Tibial artery (tissue), 4 donors: Measurements from ENCODE around the gene PAPOLA.

Source experiments
- DNase-seq, 2 donors: peaks; one replicate each; pipeline ENCODE4 v3.0.0-alpha.2; 2019
- H3K27ac ChIP-seq, 2 donors: fragments of 200-600 bp; sonication (generic) in 1 of 2; 1 replicate in 1 of 2; 2 replicates in 1 of 2; pipeline ENCODE4 v1.5.1; 2018 to 2019; ENCODE audit warnings: mild to moderate bottlenecking in 1 of 2
- H3K27me3 ChIP-seq, 2 donors: fragments of 200-600 bp; sonication (generic) in 1 of 2; one replicate each; pipeline versions ENCODE4 v1.5.1 to v1.6.0; 2016 to 2019
- H3K36me3 ChIP-seq, 3 donors: fragments of 200-600 bp; sonication (generic) in 2 of 3; one replicate each; pipeline ENCODE4 v1.5.1; 2016 to 2019; ENCODE audit warnings: mild to moderate bottlenecking in 2 of 3
- H3K4me1 ChIP-seq, 4 donors: fragments of 200-600 bp; sonication (generic) in 2 of 4; 1 replicate in 3 of 4; 2 replicates in 1 of 4; pipeline ENCODE4 v1.5.1; 2016 to 2019
- H3K4me3 ChIP-seq, 2 donors: fragments of 200-600 bp; sonication (generic) in 1 of 2; 1 replicate in 1 of 2; 2 replicates in 1 of 2; pipeline ENCODE4 v1.5.1; 2018 to 2019; ENCODE audit warnings: mild to moderate bottlenecking in 2 of 2
- H3K9me3 ChIP-seq, 3 donors: fragments of 200-600 bp; sonication (generic) in 1 of 3; one replicate each; pipeline ENCODE4 v1.5.1; 2016 to 2019
- intact Hi-C: fragments of 100-400 bp; cut with DNase I; formaldehyde crosslinking; loops from one replicate; pipeline ENCODE4 v1.15.0; 2023; ENCODE audit warnings: low total_unique reads
- TF ChIP-seq, protein P1 (sequence below), 2 experiments: fragments of 200-600 bp in 1 of 2; fragments of 450-650 bp in 1 of 2; IDR thresholded peaks; one replicate each; pipeline ENCODE4 v1.5.1; 2017 to 2019; ENCODE audit warnings: antibody characterized with exemption in 2 of 2, mild to moderate bottlenecking in 1 of 2, moderate library complexity in 1 of 2

The PAPOLA gene

GRCh38 chr14:96538097-96538989 lies 36.2 kb downstream of the PAPOLA start:
- no peak overlapping the region for H3K4me3 ChIP-seq
- H3K27me3 ChIP-seq, result no peaks in the 10 kb centered on the region
- no peaks in the 10 kb centered on the region for H3K4me1 ChIP-seq
- no peak for DNase-seq
- intact Hi-C loops, result no loop called here
- H3K27ac ChIP-seq, result no peak overlapping the region
- TF ChIP-seq, protein P1, sequence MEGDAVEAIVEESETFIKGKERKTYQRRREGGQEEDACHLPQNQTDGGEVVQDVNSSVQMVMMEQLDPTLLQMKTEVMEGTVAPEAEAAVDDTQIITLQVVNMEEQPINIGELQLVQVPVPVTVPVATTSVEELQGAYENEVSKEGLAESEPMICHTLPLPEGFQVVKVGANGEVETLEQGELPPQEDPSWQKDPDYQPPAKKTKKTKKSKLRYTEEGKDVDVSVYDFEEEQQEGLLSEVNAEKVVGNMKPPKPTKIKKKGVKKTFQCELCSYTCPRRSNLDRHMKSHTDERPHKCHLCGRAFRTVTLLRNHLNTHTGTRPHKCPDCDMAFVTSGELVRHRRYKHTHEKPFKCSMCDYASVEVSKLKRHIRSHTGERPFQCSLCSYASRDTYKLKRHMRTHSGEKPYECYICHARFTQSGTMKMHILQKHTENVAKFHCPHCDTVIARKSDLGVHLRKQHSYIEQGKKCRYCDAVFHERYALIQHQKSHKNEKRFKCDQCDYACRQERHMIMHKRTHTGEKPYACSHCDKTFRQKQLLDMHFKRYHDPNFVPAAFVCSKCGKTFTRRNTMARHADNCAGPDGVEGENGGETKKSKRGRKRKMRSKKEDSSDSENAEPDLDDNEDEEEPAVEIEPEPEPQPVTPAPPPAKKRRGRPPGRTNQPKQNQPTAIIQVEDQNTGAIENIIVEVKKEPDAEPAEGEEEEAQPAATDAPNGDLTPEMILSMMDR (IDR thresholded peaks at IDR 0.05), result no peak
- peaks cover 17 to 38% (median 25%) of the 10 kb centered on the region in 3 donors for H3K36me3 ChIP-seq
- no peaks in the 10 kb centered on the region for H3K9me3 ChIP-seq

DNA sequence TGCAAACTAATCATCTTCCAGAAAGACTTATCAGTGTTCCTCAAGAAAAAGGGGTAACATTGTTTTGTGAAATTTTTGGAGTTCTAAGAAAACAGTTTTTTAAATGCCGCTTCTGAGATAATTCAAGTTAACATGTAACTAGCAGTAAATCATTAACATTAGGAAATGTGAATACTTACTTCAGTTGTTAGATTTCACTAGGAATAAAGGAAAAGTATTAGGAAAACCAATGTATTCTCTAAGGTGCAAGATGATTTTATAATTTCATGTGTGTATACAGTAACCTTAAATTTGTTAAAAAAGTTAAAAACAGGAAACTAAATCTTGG lies 36.8 kb downstream of the PAPOLA start:
- no peak overlapping the region for H3K27ac ChIP-seq
- H3K4me3 ChIP-seq, result no peak overlapping the region
- H3K9me3 ChIP-seq, result no peaks in the 10 kb centered on the region
- no peaks in the 10 kb centered on the region for H3K4me1 ChIP-seq
- TF ChIP-seq, protein P1 (IDR thresholded peaks at IDR 0.05), result no peak
- no peak for DNase-seq
- no peaks in the 10 kb centered on the region for H3K27me3 ChIP-seq
- intact Hi-C loops, result no loop called here
- peaks cover 16 to 31% (median 19%) of the 10 kb centered on the region in 3 donors for H3K36me3 ChIP-seq

GRCh38 chr14:96554315-96554910 lies 52.2 kb downstream of the PAPOLA start:
- intact Hi-C loops, result no loop called here
- Histone ChIP-seq H3K27me3 (no peaks in the 10 kb centered on the region), H3K9me3 (no peaks in the 10 kb centered on the region), H3K36me3 (peaks cover 54 to 75% (median 63%) of the 10 kb centered on the region in 3 donors), H3K4me1 (no peaks in the 10 kb centered on the region), H3K4me3 (no peak overlapping the region), H3K27ac (no peak overlapping the region)
- DNase-seq, result no peak
- TF ChIP-seq, protein P1 (IDR thresholded peaks at IDR 0.05), result no peak

- TF ChIP-seq, protein P1 (IDR thresholded peaks at IDR 0.05), result no peak
- H3K27ac ChIP-seq, result no peak overlapping the region
- no peaks in the 10 kb centered on the region for H3K9me3 ChIP-seq
- no peaks in the 10 kb centered on the region for H3K27me3 ChIP-seq
- intact Hi-C loops, result no loop called here
- DNase-seq, result no peak
- H3K36me3 ChIP-seq, result peaks cover 47 to 76% (median 56%) of the 10 kb centered on the region in 3 donors
- H3K4me1 ChIP-seq, result no peaks in the 10 kb centered on the region
- no peak overlapping the region for H3K4me3 ChIP-seq
Observed at GRCh38 chr14:96559571-96559970, 57.4 kb downstream of the PAPOLA start.

- no peak for DNase-seq
- no peaks in the 10 kb centered on the region for H3K27me3 ChIP-seq
- TF ChIP-seq, protein P1 (IDR thresholded peaks at IDR 0.05), result no peak
- no peaks in the 10 kb centered on the region for H3K9me3 ChIP-seq
- no peak overlapping the region for H3K4me3 ChIP-seq
- intact Hi-C loops, result loop anchor here (10.0 kb wide), 1 partner anchor 180 kb away; no protein-coding TSS in a partner anchor
- no peaks in the 10 kb centered on the region for H3K4me1 ChIP-seq
- peaks cover 27 to 52% (median 34%) of the 10 kb centered on the region in 3 donors for H3K36me3 ChIP-seq
- no peak overlapping the region for H3K27ac ChIP-seq
Observed at GRCh38 chr14:96564389-96564788, 62.2 kb downstream of the PAPOLA start.
